Left lung (tissue), 14 donors: ENCODE results near the gene SHLD1. TPM values are rescaled to one million over a fixed set of nuclear protein-coding genes. Genes with fewer than 3 reads are reported as not detected.
"Not testable (repeated sequence)": the region's sequence is repeated elsewhere in the genome, so short reads cannot be mapped to it uniquely, and the experiment has no call there.

ENCODE experiments used
- ATAC-seq: fragments of 200-7000 bp; cut with Tn5 transposase; one replicate; pipeline ENCODE4 v1.9.1; 2020; ENCODE audit warnings: moderate library complexity
- DNase-seq, 4 donors: peaks; one replicate each; pipeline ENCODE4 v3.0.0-alpha.2; 2013 to 2020
- H3K27ac ChIP-seq, 2 donors: fragments of 200-600 bp; sonication (generic) in 1 of 2; one replicate each; pipeline versions ENCODE4 v1.5.0 to v1.8.0; 2020 to 2021
- H3K27me3 ChIP-seq, 2 donors: fragments of 200-600 bp; sonication (generic) in 1 of 2; one replicate each; pipeline versions ENCODE4 v1.5.0 to v1.8.0; 2020 to 2021
- H3K36me3 ChIP-seq, 2 donors: fragments of 200-600 bp; sonication (generic) in 1 of 2; one replicate each; pipeline versions ENCODE4 v1.5.0 to v1.8.0; 2020 to 2021
- H3K4me1 ChIP-seq, 2 donors: fragments of 200-600 bp; one replicate each; pipeline ENCODE4 v1.8.0; 2021
- H3K4me3 ChIP-seq, 2 donors: fragments of 200-600 bp; sonication (generic) in 1 of 2; one replicate each; pipeline versions ENCODE4 v1.5.0 to v1.8.0; 2020 to 2021; ENCODE audit warnings: mild to moderate bottlenecking in 1 of 2
- H3K9me3 ChIP-seq, 2 donors: fragments of 200-600 bp; sonication (generic) in 1 of 2; one replicate each; pipeline versions ENCODE4 v1.5.0 to v1.8.0; 2020 to 2021
- intact Hi-C, 2 donors: fragments of 100-400 bp; cut with DNase I; formaldehyde crosslinking; loops; one replicate each; pipeline versions ENCODE4 v1.11.2 to v1.14.2; 2022
- long read RNA-seq, 12 donors: library from polyadenylated mRNA in 2 of 12; unstranded in 2 of 12; transcript quantifications; one replicate each; pipeline ENCODE4 v2.0.0 and lab custom pipeline, GENCODE V29; 2019 to 2026
- polyA plus RNA-seq, 6 donors: library from polyadenylated mRNA; unstranded; fragments of 120-200 nt; gene quantifications; one replicate each; pipeline ENCODE4 v1.2.1, GENCODE V29; 2013; ENCODE audit not compliant: insufficient read length in 6 of 6
- total RNA-seq, 2 donors: library from RNA; stranded (reverse); fragmentation: NEBNext Ultra II Directional; extraction: Animal tissue kit (Norgen Biotek cat#: 25700); gene quantifications; one replicate each; pipeline ENCODE4 v1.2.1, GENCODE V29; 2021
- TF ChIP-seq, protein P1 (sequence below), 2 donors: fragments of 200-600 bp; sonication (generic) in 1 of 2; IDR thresholded peaks; one replicate each; pipeline versions ENCODE4 v1.5.0 to v1.8.0; 2021; ENCODE audit warnings: antibody characterized with exemption in 2 of 2
- donor health status: DM: no; HTN: yes; CAD: no.
- donor health status: DM: no; HTN: no; CAD: no.

Gene SHLD1, protein sequence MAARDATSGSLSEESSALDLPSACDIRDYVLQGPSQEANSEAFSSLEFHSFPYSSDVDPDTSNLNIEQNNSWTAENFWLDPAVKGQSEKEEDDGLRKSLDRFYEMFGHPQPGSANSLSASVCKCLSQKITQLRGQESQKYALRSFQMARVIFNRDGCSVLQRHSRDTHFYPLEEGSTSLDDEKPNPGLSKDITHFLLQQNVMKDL
- 1 to 10 TPM; 5.4 to 6.8 TPM for total RNA-seq
- 1 to 10 TPM; 6.3 to 8.9 (median 8.3) TPM for polyA plus RNA-seq
- long read RNA-seq, donor 1, transcript SHLD1-201 (3 exons, 1,154 nt) = major isoform, 7 of 7 reads
- long read RNA-seq, donor 1, partial matches to known transcripts = 0 of 7 reads
- long read RNA-seq, donor 1, other reads (novel, unspliced or antisense) = 0 of 7 reads
- long read RNA-seq, donor 2, transcript SHLD1-201 (3 exons, 1,154 nt) = major isoform, 5 of 5 reads
- long read RNA-seq, donor 2, partial matches to known transcripts = 0 of 5 reads
- long read RNA-seq, donor 2, other reads (novel, unspliced or antisense) = 0 of 5 reads
- long read RNA-seq, donor 3, transcript SHLD1-201 (3 exons, 1,154 nt) = major isoform, 6 of 7 reads
- long read RNA-seq, donor 3, partial matches to known transcripts = 0 of 7 reads
- long read RNA-seq, donor 3, other reads (novel, unspliced or antisense) = 0 of 7 reads
- long read RNA-seq, donor 4, transcript SHLD1-201 (3 exons, 1,154 nt) = major isoform, 5 of 7 reads
- long read RNA-seq, donor 4, partial matches to known transcripts = 0 of 7 reads
- long read RNA-seq, donor 4, other reads (novel, unspliced or antisense) = 0 of 7 reads
- long read RNA-seq, donor 5, transcript SHLD1-201 (3 exons, 1,154 nt) = major isoform, 5 of 5 reads
- long read RNA-seq, donor 5, partial matches to known transcripts = 0 of 5 reads
- long read RNA-seq, donor 5, other reads (novel, unspliced or antisense) = 0 of 5 reads
- long read RNA-seq, donor 6, transcript SHLD1-201 (3 exons, 1,154 nt) = major isoform, 9 of 10 reads
- long read RNA-seq, donor 6, partial matches to known transcripts = 0 of 10 reads
- long read RNA-seq, donor 6, other reads (novel, unspliced or antisense) = 0 of 10 reads
- long read RNA-seq, donor 7, transcript SHLD1-201 (3 exons, 1,154 nt) = major isoform, 6 of 8 reads
- long read RNA-seq, donor 7, partial matches to known transcripts = 0 of 8 reads
- long read RNA-seq, donor 7, other reads (novel, unspliced or antisense) = 0 of 8 reads
- long read RNA-seq, donor 8, partial matches to known transcripts = 0 of 4 reads
- long read RNA-seq, donor 8, other reads (novel, unspliced or antisense) = 0 of 4 reads
- long read RNA-seq, donor 9 = 0 reads
- long read RNA-seq, donor 10, transcript SHLD1-201 (3 exons, 1,154 nt) = major isoform, 6 of 6 reads
- long read RNA-seq, donor 10, partial matches to known transcripts = 0 of 6 reads
- long read RNA-seq, donor 10, other reads (novel, unspliced or antisense) = 0 of 6 reads
- long read RNA-seq, donor 11 = 0 reads
- long read RNA-seq, donor 12, transcript SHLD1-201 (3 exons, 1,154 nt) = major isoform, 5 of 7 reads
- long read RNA-seq, donor 12, partial matches to known transcripts = 0 of 7 reads
- long read RNA-seq, donor 12, other reads (novel, unspliced or antisense) = 0 of 7 reads

- Histone ChIP-seq H3K27me3 (no peaks in the 10 kb centered on the region), H3K36me3 (no peaks in the 10 kb centered on the region), H3K4me3 (peak within 1 kb of the TSS; percentile 51 to 52), H3K27ac (peak within 1 kb of the TSS; percentile 83 to 86), H3K9me3 (no peaks in the 10 kb centered on the region), H3K4me1 (peaks cover 0 to 17% of the 10 kb centered on the region in 2 donors)
- DNase-seq = peak; percentile 82 to 90 (median 88)
- intact Hi-C loops = no loop called here
- TF ChIP-seq, protein P1, sequence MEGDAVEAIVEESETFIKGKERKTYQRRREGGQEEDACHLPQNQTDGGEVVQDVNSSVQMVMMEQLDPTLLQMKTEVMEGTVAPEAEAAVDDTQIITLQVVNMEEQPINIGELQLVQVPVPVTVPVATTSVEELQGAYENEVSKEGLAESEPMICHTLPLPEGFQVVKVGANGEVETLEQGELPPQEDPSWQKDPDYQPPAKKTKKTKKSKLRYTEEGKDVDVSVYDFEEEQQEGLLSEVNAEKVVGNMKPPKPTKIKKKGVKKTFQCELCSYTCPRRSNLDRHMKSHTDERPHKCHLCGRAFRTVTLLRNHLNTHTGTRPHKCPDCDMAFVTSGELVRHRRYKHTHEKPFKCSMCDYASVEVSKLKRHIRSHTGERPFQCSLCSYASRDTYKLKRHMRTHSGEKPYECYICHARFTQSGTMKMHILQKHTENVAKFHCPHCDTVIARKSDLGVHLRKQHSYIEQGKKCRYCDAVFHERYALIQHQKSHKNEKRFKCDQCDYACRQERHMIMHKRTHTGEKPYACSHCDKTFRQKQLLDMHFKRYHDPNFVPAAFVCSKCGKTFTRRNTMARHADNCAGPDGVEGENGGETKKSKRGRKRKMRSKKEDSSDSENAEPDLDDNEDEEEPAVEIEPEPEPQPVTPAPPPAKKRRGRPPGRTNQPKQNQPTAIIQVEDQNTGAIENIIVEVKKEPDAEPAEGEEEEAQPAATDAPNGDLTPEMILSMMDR (IDR thresholded peaks at IDR 0.05) = no peak
- peak; percentile 97 for ATAC-seq
Observed at GRCh38 chr20:5749952-5750779, at the start of gene SHLD1. SHLD1 (plus strand) TSS chr20:5750401; CDS start chr20:5772866, 22,465 bp downstream.

DNA sequence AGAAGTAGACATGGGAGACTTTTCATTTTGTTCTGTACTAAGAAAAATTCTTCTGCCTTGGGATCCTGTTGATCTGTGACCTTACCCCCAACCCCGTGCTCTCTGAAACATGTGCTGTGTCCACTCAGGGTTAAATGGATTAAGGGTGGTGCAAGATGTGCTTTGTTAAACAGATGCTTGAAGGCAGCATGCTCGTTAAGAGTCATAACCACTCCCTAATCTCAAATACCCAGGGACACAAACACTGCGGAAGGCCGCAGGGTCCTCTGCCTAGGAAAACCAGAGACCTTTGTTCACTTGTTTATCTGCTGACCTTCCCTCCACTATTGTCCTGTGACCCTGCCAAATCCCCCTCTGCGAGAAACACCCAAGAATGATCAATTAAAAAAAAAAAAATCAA, 47.9 kb upstream of the SHLD1 start:
- H3K36me3 ChIP-seq, intact Hi-C loops, H3K4me3 ChIP-seq: not testable (repeated sequence)

GRCh38 chr20:5703681-5704101, 46.5 kb upstream of the SHLD1 start:
- H3K9me3 ChIP-seq = no peaks in the 10 kb centered on the region
- H3K27me3 ChIP-seq = no peaks in the 10 kb centered on the region
- H3K4me3 ChIP-seq = no peak overlapping the region
- no peaks in the 10 kb centered on the region for H3K4me1 ChIP-seq
- intact Hi-C loops = no loop called here
- no peaks in the 10 kb centered on the region for H3K36me3 ChIP-seq
- peak in 1 of 4 donors; percentile 10 for DNase-seq
- ATAC-seq = no peak
- H3K27ac ChIP-seq = no peak overlapping the region
- TF ChIP-seq, protein P1 (IDR thresholded peaks at IDR 0.05) = no peak

More for the DNA sequence above, 47.9 kb upstream of the SHLD1 start:
- H3K27me3 ChIP-seq, ATAC-seq, H3K4me1 ChIP-seq, H3K27ac ChIP-seq, H3K9me3 ChIP-seq, DNase-seq: not testable (repeated sequence)

DNA sequence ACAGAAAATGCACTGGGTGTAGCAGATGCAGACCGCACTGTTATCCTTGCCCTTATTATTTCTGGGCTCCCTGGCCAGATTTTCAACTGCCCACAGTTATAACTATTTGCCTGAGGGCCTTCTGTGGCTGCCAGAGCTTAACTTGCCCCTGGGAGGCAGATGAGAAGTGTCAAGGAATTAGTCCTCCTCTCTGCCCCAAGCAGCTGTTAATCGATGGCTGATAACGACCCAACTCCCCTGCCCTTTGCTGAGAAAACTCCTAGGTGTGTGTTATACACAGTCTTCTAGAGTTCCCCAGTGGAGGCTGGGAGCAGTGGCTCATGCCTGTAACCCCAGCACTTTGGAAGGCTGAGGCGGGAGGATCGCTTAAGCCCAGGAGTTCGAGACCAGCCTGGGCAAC, 44.4 kb upstream of the SHLD1 start:
- Histone ChIP-seq H3K27ac (no peak overlapping the region), H3K4me1 (no peaks in the 10 kb centered on the region), H3K9me3 (no peaks in the 10 kb centered on the region), H3K4me3 (no peak overlapping the region), H3K36me3 (no peaks in the 10 kb centered on the region), H3K27me3 (no peaks in the 10 kb centered on the region)
- TF ChIP-seq, protein P1 (IDR thresholded peaks at IDR 0.05) = no peak
- intact Hi-C loops = no loop called here
- ATAC-seq (no peak), DNase-seq (no peak)
